MM.1S (cell line): Measurements from ENCODE around the gene EDEM3.

ENCODE experiments used
- DNase-seq: peaks from one replicate; pipeline ENCODE4 v3.0.0-alpha.2; 2015
- H2AFZ ChIP-seq: fragments of 300-600 bp; sonication (generic); 2 replicates; pipeline ENCODE4 v1.6.0; 2016; ENCODE audit warnings: antibody characterized with exemption, low read length
- H3F3A ChIP-seq: fragments of 300-600 bp; sonication (generic); 2 replicates; pipeline ENCODE4 v1.6.1; 2016; ENCODE audit warnings: mild to moderate bottlenecking, antibody characterized with exemption, low read length, moderate library complexity, mixed read lengths; ENCODE audit not compliant: insufficient read depth
- H3K27ac ChIP-seq: fragments of 300-600 bp; sonication (generic); 2 replicates; pipeline ENCODE4 v1.5.1; 2016; ENCODE audit warnings: mild to moderate bottlenecking, low read length
- H3K27me3 ChIP-seq: fragments of 300-600 bp; sonication (generic); replicated peaks from 2 replicates; pipeline ENCODE4 v1.6.0; 2016; ENCODE audit warnings: low read length; ENCODE audit not compliant: insufficient read depth
- H3K36me3 ChIP-seq: fragments of 300-600 bp; sonication (generic); replicated peaks from 2 replicates; pipeline ENCODE4 v1.6.1; 2016; ENCODE audit warnings: mild to moderate bottlenecking, low read length, mixed read lengths; ENCODE audit not compliant: insufficient read depth
- H3K4me1 ChIP-seq: fragments of 300-600 bp; sonication (generic); 2 replicates; pipeline ENCODE4 v1.6.1; 2016; ENCODE audit warnings: low read length, mixed read lengths
- H3K4me2 ChIP-seq: fragments of 300-600 bp; sonication (generic); 2 replicates; pipeline ENCODE4 v1.6.0; 2016; ENCODE audit warnings: low read depth, low read length
- H3K4me3 ChIP-seq: fragments of 300-600 bp; sonication (generic); 2 replicates; pipeline ENCODE4 v1.5.1; 2016; ENCODE audit warnings: low read length, mixed read lengths
- H3K79me2 ChIP-seq: fragments of 300-600 bp; sonication (generic); 2 replicates; pipeline ENCODE4 v1.6.1; 2016; ENCODE audit warnings: mixed run types, low read length, mixed read lengths
- H3K9ac ChIP-seq: fragments of 300-600 bp; sonication (generic); 2 replicates; pipeline ENCODE4 v1.6.1; 2016; ENCODE audit warnings: low read length, mixed read lengths
- H3K9me2 ChIP-seq: fragments of 300-600 bp; sonication (generic); replicated peaks from 2 replicates; pipeline ENCODE4 v1.6.1; 2016; ENCODE audit warnings: mild to moderate bottlenecking, low read length, mixed read lengths; ENCODE audit not compliant: insufficient read depth
- H3K9me3 ChIP-seq: fragments of 300-600 bp; sonication (generic); replicated peaks from 2 replicates; pipeline ENCODE4 v1.6.1; 2016; ENCODE audit warnings: mild to moderate bottlenecking, low read length, mixed read lengths; ENCODE audit not compliant: insufficient read depth
- H4K20me1 ChIP-seq: fragments of 300-600 bp; sonication (generic); 2 replicates; pipeline ENCODE4 v1.6.1; 2016; ENCODE audit warnings: mild to moderate bottlenecking, low read length, moderate library complexity, mixed read lengths; ENCODE audit not compliant: insufficient read depth
- CTCF ChIP-seq: fragments of 300-600 bp; sonication (generic); IDR thresholded peaks from 2 replicates; pipeline ENCODE4 v1.5.1; 2016; ENCODE audit warnings: antibody characterized with exemption, low read length, mixed read lengths
- EZH2 ChIP-seq: fragments of 300-600 bp; sonication (generic); optimal IDR thresholded peaks from 2 replicates; pipeline ENCODE3; 2017; ENCODE audit warnings: low read depth, mild to moderate bottlenecking, antibody characterized with exemption, low read length, mixed read lengths
- EZH2phosphoT487 ChIP-seq: fragments of 300-600 bp; sonication (generic); IDR thresholded peaks from 2 replicates; pipeline ENCODE4 v1.6.1; 2018; ENCODE audit warnings: antibody characterized with exemption, low read length

Gene EDEM3

GRCh38 chr1:184664042-184664660, 90.5 kb downstream of the EDEM3 start:
- Histone ChIP-seq H3K9ac (peak overlapping the region; percentile 14; the same call in 1 of the 2 replicates), H4K20me1 (no peaks in the 10 kb centered on the region), H3K36me3 (no peaks in the 10 kb centered on the region), H3K4me3 (peak overlapping the region; percentile 53), H3F3A (no peaks in the 10 kb centered on the region), H3K4me1 (peaks cover 28% of the 10 kb centered on the region), H3K4me2 (peak overlapping the region; percentile 62), H3K9me3 (no peaks in the 10 kb centered on the region), H3K27me3 (no peaks in the 10 kb centered on the region), H2AFZ (peak overlapping the region; percentile 81), H3K27ac (no peak overlapping the region), H3K9me2 (no peaks in the 10 kb centered on the region), H3K79me2 (no peaks in the 10 kb centered on the region)
- TF ChIP-seq CTCF (peak; percentile 99), EZH2 (no peak)
- peak; percentile 80 for DNase-seq

DNA sequence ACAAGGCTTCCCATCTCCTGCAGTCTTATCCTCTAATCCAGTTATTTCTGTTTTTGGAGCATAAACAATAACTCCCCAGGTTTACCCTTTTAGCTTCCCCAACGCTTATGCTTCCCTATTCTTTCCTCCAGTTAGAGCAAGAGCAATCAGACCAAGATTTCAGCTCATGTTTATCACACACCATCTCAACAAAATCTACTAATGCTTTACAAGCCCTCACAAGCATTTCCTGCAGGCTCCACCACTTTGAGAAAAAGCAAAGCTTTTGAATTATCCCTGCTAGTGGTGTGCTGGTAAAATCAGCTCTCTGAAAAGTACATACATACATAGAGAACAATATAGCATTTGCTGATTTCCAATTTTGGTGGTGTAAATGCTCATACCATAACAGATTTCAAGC, 92.9 kb downstream of the EDEM3 start:
- Histone ChIP-seq H3K27me3 (no peaks in the 10 kb centered on the region), H4K20me1 (no peaks in the 10 kb centered on the region), H3K4me1 (peaks cover 28% of the 10 kb centered on the region)

GRCh38 chr1:184660462-184661191, 94.0 kb downstream of the EDEM3 start:
- H3K4me1 ChIP-seq: peaks cover 19% of the 10 kb centered on the region
- TF ChIP-seq EZH2 (no peak), CTCF (no peak), EZH2phosphoT487 (no peak)
- no peaks in the 10 kb centered on the region for H3K27me3 ChIP-seq
- peak overlapping the region; percentile 4; the same call in 1 of the 2 replicates for H2AFZ ChIP-seq
- no peaks in the 10 kb centered on the region for H3F3A ChIP-seq
- H3K36me3 ChIP-seq: no peaks in the 10 kb centered on the region
- no peak overlapping the region for H3K27ac ChIP-seq
- H3K4me2 ChIP-seq: no peak overlapping the region
- H3K9ac ChIP-seq: no peak overlapping the region
- no peak for DNase-seq
- no peaks in the 10 kb centered on the region for H3K79me2 ChIP-seq
- H4K20me1 ChIP-seq: no peaks in the 10 kb centered on the region
- no peaks in the 10 kb centered on the region for H3K9me3 ChIP-seq
- no peak overlapping the region for H3K4me3 ChIP-seq
- no peaks in the 10 kb centered on the region for H3K9me2 ChIP-seq

More for the DNA sequence above, 92.9 kb downstream of the EDEM3 start:
- Histone ChIP-seq H3K4me3 (no peak overlapping the region), H3K79me2 (no peaks in the 10 kb centered on the region), H3K27ac (no peak overlapping the region), H3K36me3 (no peaks in the 10 kb centered on the region), H2AFZ (no peak overlapping the region), H3K9ac (no peak overlapping the region), H3K4me2 (no peak overlapping the region), H3K9me3 (no peaks in the 10 kb centered on the region), H3K9me2 (no peaks in the 10 kb centered on the region), H3F3A (no peaks in the 10 kb centered on the region)
- no peak for DNase-seq
- TF ChIP-seq EZH2phosphoT487 (no peak), EZH2 (no peak), CTCF (no peak)
